Liver (tissue), 3 donors: Measurements from ENCODE around the gene TCEANC.
"Not testable (repeated sequence)": the region's sequence is repeated elsewhere in the genome, so short reads cannot be mapped to it uniquely, and the experiment has no call there.

Experiments
- ATF3 ChIP-seq: IDR thresholded peaks from 2 replicates; pipeline ENCODE4 v1.6.1; 2016; ENCODE audit warnings: antibody characterized with exemption
- CTCF ChIP-seq: fragments of 150-350 bp; IDR thresholded peaks from 2 replicates; pipeline ENCODE4 v1.5.1; 2017; ENCODE audit warnings: improper control_type of control experiment, low read depth, low read length; ENCODE audit not compliant: missing input control
- EGR1 ChIP-seq, 2 donors: IDR thresholded peaks; 2 replicates each; pipeline ENCODE4 v1.6.1; 2016 to 2018; ENCODE audit warnings: antibody characterized with exemption in 2 of 2, low read depth in 2 of 2
- GABPA ChIP-seq, 2 donors: IDR thresholded peaks in 1 of 2; conservative IDR thresholded peaks in 1 of 2; 2 replicates each; pipeline ENCODE4 v1.6.1; 2016; ENCODE audit warnings: antibody characterized with exemption in 2 of 2, mild to moderate bottlenecking in 1 of 2, moderate library complexity in 1 of 2
- MAX ChIP-seq: IDR thresholded peaks from 2 replicates; pipeline ENCODE4 v1.6.1; 2016; ENCODE audit warnings: antibody characterized with exemption
- RAD21 ChIP-seq, 2 donors: IDR thresholded peaks; 2 replicates each; pipeline ENCODE4 v1.6.1; 2016; ENCODE audit warnings: antibody characterized with exemption in 2 of 2, mild to moderate bottlenecking in 2 of 2
- REST ChIP-seq: IDR thresholded peaks from 2 replicates; pipeline ENCODE4 v1.6.1; 2016; ENCODE audit warnings: antibody characterized with exemption, mild to moderate bottlenecking
- YY1 ChIP-seq: IDR thresholded peaks from 2 replicates; pipeline ENCODE4 v1.6.1; 2016; ENCODE audit warnings: antibody characterized with exemption, mild to moderate bottlenecking
- ZBTB33 ChIP-seq: IDR thresholded peaks from 2 replicates; pipeline ENCODE4 v1.6.1; 2016; ENCODE audit warnings: antibody characterized with exemption
- donor health status: healthy.
- donor health status: healthy.

GRCh38 chrX:13669755-13670154 is 16.8 kb downstream of the TCEANC start:
- TF ChIP-seq CTCF; MAX; RAD21 (IDR thresholded peaks at IDR 0.05); EGR1 (IDR thresholded peaks at IDR 0.05; ENCODE audit: low read depth in 2 of 2); REST; GABPA (IDR thresholded peaks at IDR 0.05 in 1 of 2, conservative IDR thresholded peaks at IDR 0.05 in 1 of 2); ZBTB33; YY1; ATF3: not testable (repeated sequence)
